Upper lobe of left lung (tissue), 4 donors: ENCODE measurements around the gene TAS2R30.
A peak's percentile ranks its signal among the peaks of the same experiment; 100 is the strongest.

Experiments
- EP300 ChIP-seq, 4 donors: sonication (generic); formaldehyde crosslinking; IDR thresholded peaks; one replicate each; pipeline ENCODE4 v1.5.1; 2017; ENCODE audit warnings: antibody characterized with exemption in 4 of 4, control low read depth in 2 of 4
- POLR2A ChIP-seq, 4 donors: fragments of 450-650 bp; IDR thresholded peaks; one replicate each; pipeline ENCODE4 v1.5.1; 2016 to 2017; ENCODE audit warnings: antibody characterized with exemption in 4 of 4, mild to moderate bottlenecking in 2 of 4
- POLR2AphosphoS5 ChIP-seq, 2 donors: sonication (generic); formaldehyde crosslinking; IDR thresholded peaks; one replicate each; pipeline ENCODE4 v1.5.1; 2017; ENCODE audit warnings: antibody characterized with exemption in 2 of 2
- TF ChIP-seq, protein P1 (sequence below), 6 experiments: fragments of 450-650 bp in 4 of 6; fragments of 200-600 bp in 2 of 6; sonication (generic) in 2 of 6; IDR thresholded peaks; one replicate each; pipeline ENCODE4 v1.5.1; 2016 to 2019; ENCODE audit warnings: antibody characterized with exemption in 6 of 6

DNA sequence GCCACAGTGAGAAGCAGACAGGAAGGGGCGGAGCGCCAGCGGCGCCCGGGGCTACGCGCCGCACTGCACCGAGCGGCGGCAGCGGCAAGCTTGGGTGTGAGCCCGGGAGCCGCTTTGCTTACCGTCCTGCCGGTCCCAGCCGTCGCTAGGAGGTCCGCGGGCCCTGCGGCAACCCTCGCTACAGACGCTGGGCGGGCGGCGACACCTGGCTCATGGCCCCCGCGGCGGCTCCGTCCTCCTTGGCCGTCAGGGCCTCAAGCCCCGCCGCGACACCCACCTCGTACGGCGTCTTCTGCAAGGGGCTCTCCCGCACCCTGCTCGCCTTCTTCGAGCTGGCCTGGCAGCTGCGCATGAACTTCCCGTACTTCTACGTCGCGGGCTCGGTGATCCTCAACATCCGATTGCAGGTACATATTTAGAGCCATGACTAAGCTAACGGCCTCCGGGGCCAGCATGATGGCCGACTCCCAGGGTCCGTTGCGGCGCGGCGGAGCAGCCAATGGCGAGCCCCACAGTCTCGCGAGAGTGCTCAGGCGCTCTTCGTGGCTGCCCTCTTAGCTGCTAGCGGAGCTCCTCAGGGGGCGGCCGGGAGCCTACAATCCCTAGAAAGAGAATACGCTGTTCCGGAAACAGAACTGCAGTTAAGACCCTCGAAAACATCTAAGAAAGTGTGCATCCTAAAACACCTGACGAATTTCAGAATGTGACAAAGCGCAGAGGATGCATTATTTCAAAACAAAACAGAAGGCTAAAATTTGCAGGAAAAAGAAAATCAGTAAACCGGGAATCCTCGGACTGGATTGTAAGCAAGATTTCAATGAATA is 36.9 kb upstream of the TAS2R30 start, which contains the start of gene SMIM10L1:
- peak in 3 of 4 donors; percentile 67 to 81 (median 79) for TF ChIP-seq POLR2A (IDR thresholded peaks at IDR 0.05)
- peak; percentile 70 to 81 for TF ChIP-seq POLR2AphosphoS5 (IDR thresholded peaks at IDR 0.05)
- TF ChIP-seq, protein P1, sequence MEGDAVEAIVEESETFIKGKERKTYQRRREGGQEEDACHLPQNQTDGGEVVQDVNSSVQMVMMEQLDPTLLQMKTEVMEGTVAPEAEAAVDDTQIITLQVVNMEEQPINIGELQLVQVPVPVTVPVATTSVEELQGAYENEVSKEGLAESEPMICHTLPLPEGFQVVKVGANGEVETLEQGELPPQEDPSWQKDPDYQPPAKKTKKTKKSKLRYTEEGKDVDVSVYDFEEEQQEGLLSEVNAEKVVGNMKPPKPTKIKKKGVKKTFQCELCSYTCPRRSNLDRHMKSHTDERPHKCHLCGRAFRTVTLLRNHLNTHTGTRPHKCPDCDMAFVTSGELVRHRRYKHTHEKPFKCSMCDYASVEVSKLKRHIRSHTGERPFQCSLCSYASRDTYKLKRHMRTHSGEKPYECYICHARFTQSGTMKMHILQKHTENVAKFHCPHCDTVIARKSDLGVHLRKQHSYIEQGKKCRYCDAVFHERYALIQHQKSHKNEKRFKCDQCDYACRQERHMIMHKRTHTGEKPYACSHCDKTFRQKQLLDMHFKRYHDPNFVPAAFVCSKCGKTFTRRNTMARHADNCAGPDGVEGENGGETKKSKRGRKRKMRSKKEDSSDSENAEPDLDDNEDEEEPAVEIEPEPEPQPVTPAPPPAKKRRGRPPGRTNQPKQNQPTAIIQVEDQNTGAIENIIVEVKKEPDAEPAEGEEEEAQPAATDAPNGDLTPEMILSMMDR (IDR thresholded peaks at IDR 0.05), result peak in 4 of 6 experiments; percentile 5 to 43 (median 28)
- TF ChIP-seq EP300 (IDR thresholded peaks at IDR 0.05), result no peak
